Left forelimb (tissue), 1 donor: ENCODE results near the gene KATNB1.
A peak's percentile ranks its signal among the peaks of the same experiment; 100 is the strongest.
"Not testable (repeated sequence)": the region's sequence is repeated elsewhere in the genome, so short reads cannot be mapped to it uniquely, and the experiment has no call there.

Experiments
- DNase-seq: peaks from one replicate; pipeline ENCODE4 v3.0.0-alpha.2; 2018; ENCODE audit warnings: low spot score

The KATNB1 gene

GRCh38 chr16:57794849-57795430 lies 59.4 kb downstream of the KATNB1 start:
- no peak for DNase-seq

- no peak for DNase-seq
Observed at GRCh38 chr16:57795431-57795878, 59.9 kb downstream of the KATNB1 start.

- DNase-seq, result not testable (repeated sequence)
Observed at GRCh38 chr16:57796014-57796413, 60.4 kb downstream of the KATNB1 start.

GRCh38 chr16:57797216-57797525 lies 61.6 kb downstream of the KATNB1 start:
- no peak for DNase-seq

GRCh38 chr16:57797526-57798266 lies 62.1 kb downstream of the KATNB1 start:
- no peak for DNase-seq

- no peak for DNase-seq
Observed at GRCh38 chr16:57798267-57798810, 62.8 kb downstream of the KATNB1 start.

GRCh38 chr16:57798953-57799599 lies 63.5 kb downstream of the KATNB1 start:
- no peak for DNase-seq

- no peak for DNase-seq
Observed at GRCh38 chr16:57799600-57800199, 64.1 kb downstream of the KATNB1 start.

- no peak for DNase-seq
Observed at GRCh38 chr16:57800200-57801097, 64.9 kb downstream of the KATNB1 start.

GRCh38 chr16:57801098-57801808 lies 65.7 kb downstream of the KATNB1 start:
- no peak for DNase-seq

DNA sequence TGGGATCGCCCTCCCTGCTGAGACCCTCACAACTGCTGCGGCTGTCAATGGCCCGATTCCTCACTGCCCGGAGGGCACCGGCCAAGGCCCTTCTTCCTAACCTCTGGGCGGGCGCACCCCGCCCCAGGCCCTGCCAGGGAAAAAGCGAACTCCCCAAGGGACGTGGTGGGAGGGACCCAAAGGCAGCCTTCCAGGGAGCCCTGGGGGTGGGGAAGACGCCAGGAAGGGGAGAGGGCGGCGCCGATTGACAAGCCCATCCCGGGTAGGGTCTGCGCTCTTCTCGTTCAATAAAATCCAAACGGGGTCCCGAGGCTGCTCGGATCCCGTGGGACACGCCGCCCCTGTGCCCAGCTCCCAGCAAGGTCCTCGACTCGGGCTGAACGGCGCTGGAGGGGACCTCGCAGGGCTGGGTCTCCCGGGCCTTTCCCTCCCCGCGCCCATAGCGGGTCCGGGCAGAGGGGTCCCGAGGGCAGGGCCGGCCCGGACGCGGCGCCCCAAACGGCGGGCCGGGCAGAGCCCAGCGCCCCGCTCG lies 66.3 kb downstream of the KATNB1 start:
- no peak for DNase-seq

DNA sequence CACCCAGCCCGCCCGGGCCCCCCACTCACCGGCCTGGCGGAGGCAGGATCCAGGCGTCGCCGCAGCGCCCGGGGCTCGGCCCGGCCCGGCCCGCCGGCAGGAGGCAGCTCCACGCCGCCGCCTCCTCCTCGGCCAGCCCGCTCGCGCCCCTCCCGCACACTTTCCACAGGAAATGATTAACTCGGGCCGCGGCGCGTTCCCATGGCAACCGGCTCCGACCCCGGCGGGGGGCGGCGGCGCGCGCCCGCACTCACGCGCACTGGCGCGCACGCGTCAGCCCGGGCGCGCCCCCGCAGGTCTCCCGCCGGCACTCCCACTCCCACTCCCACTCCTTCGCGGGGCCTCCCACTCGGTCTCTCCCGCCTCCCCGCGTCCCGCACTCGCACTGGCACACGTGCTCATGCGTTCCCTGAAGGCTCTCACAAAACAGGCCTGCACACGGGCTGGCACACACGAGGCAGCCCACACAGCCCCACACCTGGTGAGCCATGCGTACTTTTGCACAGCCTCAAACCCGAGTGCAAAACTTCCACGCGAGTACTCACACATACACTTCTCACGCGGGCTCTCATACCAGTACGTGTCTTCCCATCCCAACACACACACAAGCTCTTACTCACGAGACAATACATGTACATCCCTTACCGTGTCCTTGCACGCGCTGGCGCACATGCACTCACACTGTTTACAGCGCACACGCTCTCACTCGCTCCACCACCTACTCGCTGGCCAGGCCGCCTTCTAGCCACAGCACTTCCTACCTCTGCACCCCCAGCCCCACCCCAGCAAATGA lies 67.0 kb downstream of the KATNB1 start, which contains the start of gene KIFC3:
TSS of gene KIFC3 (minus strand) at position 151 of the 793 bp plus-strand sequence. CDS start 4,248 bp downstream, outside the sequence.
- peak; percentile 81 for DNase-seq

DNA sequence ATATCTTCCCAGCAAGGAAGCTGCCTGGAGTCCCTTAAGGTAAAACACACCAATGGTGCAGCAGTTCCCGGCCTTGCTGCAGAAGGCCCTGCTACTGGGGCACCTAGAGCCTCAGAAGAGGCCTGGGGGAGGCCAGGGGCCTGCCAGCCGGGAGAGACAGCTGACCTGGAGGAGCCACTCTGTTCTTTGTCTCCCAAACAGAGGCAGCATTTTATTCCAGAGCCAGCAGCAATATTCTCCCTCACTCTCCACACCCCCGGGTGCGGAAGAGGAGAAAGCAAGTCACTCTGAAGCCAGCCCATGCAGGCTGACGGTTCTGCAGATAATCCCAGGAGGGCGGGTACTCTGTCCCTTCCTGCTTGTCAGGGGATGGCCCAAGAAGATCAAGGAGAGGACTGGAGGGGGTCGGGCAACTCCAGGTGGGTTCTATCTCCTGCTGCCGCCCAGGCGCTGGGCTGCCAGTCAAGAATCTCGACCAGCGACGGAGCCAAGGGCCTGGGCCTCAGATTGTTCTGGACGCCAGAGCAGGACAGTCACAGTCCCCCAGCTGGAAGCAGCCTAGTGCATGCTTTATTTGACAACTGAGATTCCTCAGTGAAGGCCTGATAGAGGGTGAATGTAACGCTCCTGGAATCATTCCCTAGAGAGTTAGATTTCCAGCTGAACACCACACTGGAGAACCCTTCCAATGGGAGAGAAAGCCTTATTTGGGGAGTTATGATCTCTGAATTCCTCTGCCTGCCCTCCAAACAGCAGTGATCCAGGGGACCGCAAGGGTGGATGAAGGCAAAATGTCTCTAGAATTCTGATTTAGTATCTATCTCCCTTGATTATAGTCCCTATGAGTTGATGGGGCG lies 67.8 kb downstream of the KATNB1 start:
- no peak for DNase-seq

DNA sequence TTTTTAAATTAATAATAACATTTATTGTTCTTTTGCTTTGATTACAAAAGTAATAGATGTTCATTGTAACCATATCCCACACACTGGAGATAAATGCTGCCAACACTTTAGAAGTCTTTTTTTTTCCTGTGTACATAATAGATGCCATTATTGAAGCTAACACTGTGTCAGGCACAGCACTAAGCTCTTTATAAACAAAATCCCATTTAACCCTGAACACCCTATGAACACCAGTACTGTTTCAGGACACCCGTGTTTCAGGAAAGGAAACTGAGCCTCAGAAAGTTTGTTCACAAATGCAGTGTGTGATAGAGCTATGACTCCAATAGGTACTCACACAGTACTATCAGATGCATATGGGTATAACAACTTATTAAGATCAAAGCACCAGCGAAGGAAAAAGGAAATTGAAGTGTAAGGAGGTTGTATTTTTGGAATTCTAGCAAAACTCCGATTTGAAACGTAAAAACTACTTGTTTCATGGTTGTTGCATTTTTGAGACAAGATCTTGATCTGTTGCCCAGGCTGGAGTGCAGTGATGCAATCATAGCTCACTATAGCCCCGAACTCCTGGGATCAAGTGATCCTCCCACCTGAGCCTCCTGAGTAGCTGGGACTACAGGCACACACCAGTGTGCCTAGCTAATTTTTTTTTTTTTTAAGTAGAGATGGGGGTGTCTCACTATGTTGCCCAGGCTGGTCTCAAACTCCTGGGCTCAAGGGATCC lies 68.7 kb downstream of the KATNB1 start:
- DNase-seq, result no peak

DNA sequence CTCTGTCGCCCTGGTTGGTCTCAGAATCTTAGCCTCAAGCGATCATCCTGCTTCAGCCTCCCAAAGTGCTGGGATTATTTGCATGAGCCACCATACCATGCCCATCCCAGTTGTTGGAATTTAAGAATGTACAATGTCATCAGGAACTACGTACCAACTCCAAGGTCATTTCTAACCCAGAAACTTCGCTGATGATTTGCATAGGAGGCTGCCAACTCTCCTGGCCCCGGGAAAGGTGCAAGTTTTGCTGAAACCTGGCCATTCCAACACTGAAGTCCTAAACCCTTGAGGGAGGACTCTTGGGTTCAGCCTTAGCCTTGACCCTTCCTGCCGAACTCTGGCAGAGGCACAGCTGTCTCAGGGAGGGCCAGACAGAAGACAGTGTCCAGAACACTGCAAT lies 69.6 kb downstream of the KATNB1 start:
- DNase-seq, result no peak
